Naive B cell (primary cell): ENCODE results near the gene HCN3. TPM values are rescaled to one million over a fixed set of nuclear protein-coding genes. Genes with fewer than 3 reads are reported as not detected.
"Not testable (repeated sequence)": the region's sequence is repeated elsewhere in the genome, so short reads cannot be mapped to it uniquely, and the experiment has no call there.

Experiments used
- ATAC-seq, 2 donors: fragments of 150-1000 bp; cut with Tn5 transposase; 2 replicates each; pipeline ENCODE4 v1.10.0; 2021; ENCODE audit warnings: low read depth in 2 of 2, mild to moderate bottlenecking in 2 of 2, moderate library complexity in 2 of 2
- DNase-seq: peaks from one replicate; pipeline ENCODE4 v3.0.0; 2022
- H3K27ac Mint-ChIP-seq, 6 donors: one replicate each; pipeline ENCODE4 v1.8.0; 2020 to 2022; ENCODE audit warnings: mild to moderate bottlenecking in 6 of 6, mixed read lengths in 6 of 6, moderate library complexity in 5 of 6, inconsistent platforms in 2 of 6
- H3K27me3 Mint-ChIP-seq, 3 donors: one replicate each; pipeline ENCODE4 v1.8.0; 2021 to 2022; ENCODE audit warnings: mixed read lengths in 3 of 3, mild to moderate bottlenecking in 1 of 3
- H3K36me3 Mint-ChIP-seq, 2 donors: one replicate each; pipeline ENCODE4 v1.8.0; 2020 to 2022; ENCODE audit warnings: mixed read lengths in 2 of 2, inconsistent platforms in 1 of 2, mild to moderate bottlenecking in 1 of 2
- H3K4me1 Mint-ChIP-seq, 3 donors: one replicate each; pipeline ENCODE4 v1.8.0; 2020 to 2022; ENCODE audit warnings: mixed read lengths in 3 of 3, inconsistent platforms in 1 of 3, mild to moderate bottlenecking in 1 of 3, moderate library complexity in 1 of 3
- H3K4me3 Mint-ChIP-seq, 8 donors: one replicate each; pipeline ENCODE4 v1.8.0; 2020 to 2022; ENCODE audit warnings: mild to moderate bottlenecking in 8 of 8, mixed read lengths in 8 of 8, moderate library complexity in 8 of 8, inconsistent platforms in 2 of 8
- H3K9me3 Mint-ChIP-seq, 7 donors: one replicate each; pipeline ENCODE4 v1.8.0; 2020 to 2022; ENCODE audit warnings: mixed read lengths in 7 of 7, mild to moderate bottlenecking in 5 of 7, inconsistent platforms in 2 of 7, moderate library complexity in 1 of 7
- polyA plus RNA-seq, 6 donors: library from polyadenylated mRNA; unstranded; fragments of 300-500 nt; fragmentation: Illumina TruSeq; gene quantifications; one replicate each; pipeline ENCODE4 v1.2.3, GENCODE V29; 2021; ENCODE audit warnings: low read depth in 6 of 6

HCN3 gene
- polyA plus RNA-seq, 6 donors from 2014 or later: 0.08 to 0.33 TPM; not detected in 4

DNA sequence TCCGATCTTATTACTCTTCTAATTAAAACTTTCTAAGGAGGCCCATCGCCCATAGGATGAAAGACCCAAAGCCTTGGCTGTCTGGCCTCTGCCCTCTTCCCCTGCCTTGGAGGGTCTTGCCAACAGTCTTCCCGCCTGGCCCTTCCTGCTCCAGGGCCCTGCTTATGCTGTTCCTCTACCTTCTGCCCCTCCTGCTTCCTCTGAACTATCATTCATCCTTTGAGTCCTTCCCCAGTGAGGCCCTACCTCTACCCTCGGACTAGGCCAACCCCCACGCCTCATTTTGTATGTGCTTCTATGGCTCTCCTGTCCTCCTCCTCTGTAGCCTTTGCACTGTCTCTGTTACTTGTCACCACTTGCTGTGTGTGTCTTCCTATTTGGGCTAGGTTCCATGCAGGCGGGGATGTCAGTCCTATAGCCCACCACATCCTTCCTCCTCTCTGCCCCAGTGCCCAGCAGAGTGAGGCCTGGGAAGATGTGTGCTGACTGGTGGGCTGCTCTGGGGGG lies 48.8 kb downstream of the HCN3 start:
- Mint-ChIP-seq H3K4me3 (peak overlapping the region; percentile 55 to 87 (median 72)), H3K36me3 (peaks cover 0 to 8% of the 10 kb centered on the region in 2 donors), H3K27ac (peak overlapping the region in 3 of 6 donors; percentile 24 to 35 (median 27)), H3K4me1 (peaks cover 21 to 35% (median 25%) of the 10 kb centered on the region in 3 donors), H3K27me3 (no peaks in the 10 kb centered on the region), H3K9me3 (no peaks in the 10 kb centered on the region)
- DNase-seq (no peak), ATAC-seq (no peak)

DNA sequence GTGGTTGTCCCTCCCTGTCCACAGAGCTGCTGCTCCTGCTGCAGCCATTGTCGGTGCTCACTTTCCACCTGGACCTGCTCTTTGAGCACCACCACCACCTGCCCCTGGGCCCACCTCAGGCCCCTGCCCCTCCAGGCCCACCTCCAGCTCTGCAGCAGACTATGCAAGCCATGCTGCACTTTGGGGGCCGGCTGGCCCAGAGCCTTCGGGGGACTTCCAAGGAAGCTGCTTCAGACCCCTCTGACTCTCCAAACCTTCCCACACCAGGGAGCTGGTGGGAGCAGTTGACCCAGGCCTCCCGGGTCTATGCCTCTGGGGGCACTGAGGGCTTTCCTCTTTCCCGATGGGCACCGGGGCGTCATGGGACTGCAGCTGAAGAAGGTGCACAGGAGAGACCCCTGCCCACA lies 49.4 kb downstream of the HCN3 start:
- H3K4me1 Mint-ChIP-seq: peaks cover 22 to 34% (median 24%) of the 10 kb centered on the region in 3 donors
- DNase-seq (no peak), ATAC-seq (no peak)
- peak overlapping the region in 4 of 8 donors; percentile 40 to 86 (median 63) for H3K4me3 Mint-ChIP-seq
- peaks cover 0 to 11% of the 10 kb centered on the region in 2 donors for H3K36me3 Mint-ChIP-seq
- H3K27ac Mint-ChIP-seq: peak overlapping the region in 1 of 6 donors; percentile 24
- H3K27me3 Mint-ChIP-seq: no peaks in the 10 kb centered on the region
- no peaks in the 10 kb centered on the region for H3K9me3 Mint-ChIP-seq

DNA sequence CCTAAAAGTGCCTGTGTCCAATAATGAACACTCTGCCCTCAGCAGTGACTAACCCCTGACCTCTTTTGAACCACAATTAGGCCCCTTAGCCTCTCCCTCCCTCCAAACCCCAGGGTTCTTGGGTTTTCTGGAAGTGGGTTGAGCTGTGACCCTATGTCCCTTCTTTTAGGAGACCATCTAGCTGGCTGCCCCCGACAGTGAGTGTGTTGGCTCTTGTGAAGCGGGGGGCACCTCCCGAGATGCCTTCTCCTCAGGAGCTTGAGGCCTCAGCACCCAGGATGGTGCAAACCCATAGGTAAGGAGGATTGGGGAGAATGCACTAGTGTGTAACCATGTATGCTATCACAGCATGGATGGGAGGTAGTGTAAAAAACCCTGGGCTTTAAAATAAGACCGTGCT lies 50.7 kb downstream of the HCN3 start:
- Mint-ChIP-seq H3K27me3 (no peaks in the 10 kb centered on the region), H3K4me3 (peak overlapping the region in 1 of 8 donors; percentile 80), H3K9me3 (no peaks in the 10 kb centered on the region), H3K27ac (peak overlapping the region in 3 of 6 donors; percentile 7 to 38 (median 16)), H3K36me3 (peaks cover 0 to 11% of the 10 kb centered on the region in 2 donors), H3K4me1 (peaks cover 14 to 25% (median 22%) of the 10 kb centered on the region in 3 donors)
- no peak for ATAC-seq
- no peak for DNase-seq

DNA sequence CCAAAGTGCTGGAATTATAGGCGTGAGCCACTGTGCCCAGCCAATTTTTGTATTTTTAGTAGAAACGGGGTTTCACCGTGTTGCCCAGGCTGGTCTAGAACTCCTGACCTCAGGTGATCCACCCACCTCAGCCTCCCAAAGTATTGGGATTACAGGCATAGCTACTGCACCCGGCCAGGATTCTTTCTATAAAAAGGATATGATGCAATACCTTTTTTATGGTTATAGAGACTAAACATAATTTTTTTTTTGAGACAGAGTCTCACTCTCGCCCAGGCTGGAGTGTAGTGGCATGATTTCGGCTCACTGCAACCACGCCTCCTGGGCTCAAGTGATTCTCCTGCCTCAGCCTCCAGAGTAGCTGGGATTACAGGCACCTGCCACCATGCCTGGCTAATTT lies 51.6 kb downstream of the HCN3 start:
- Mint-ChIP-seq H3K27ac (peak overlapping the region in 1 of 6 donors; percentile 85), H3K4me1 (peaks cover 12 to 25% (median 22%) of the 10 kb centered on the region in 3 donors), H3K36me3 (peaks cover 0 to 11% of the 10 kb centered on the region in 2 donors), H3K4me3 (peak overlapping the region in 1 of 8 donors; percentile 27)
- DNase-seq, H3K9me3 Mint-ChIP-seq, ATAC-seq, H3K27me3 Mint-ChIP-seq: not testable (repeated sequence)

DNA sequence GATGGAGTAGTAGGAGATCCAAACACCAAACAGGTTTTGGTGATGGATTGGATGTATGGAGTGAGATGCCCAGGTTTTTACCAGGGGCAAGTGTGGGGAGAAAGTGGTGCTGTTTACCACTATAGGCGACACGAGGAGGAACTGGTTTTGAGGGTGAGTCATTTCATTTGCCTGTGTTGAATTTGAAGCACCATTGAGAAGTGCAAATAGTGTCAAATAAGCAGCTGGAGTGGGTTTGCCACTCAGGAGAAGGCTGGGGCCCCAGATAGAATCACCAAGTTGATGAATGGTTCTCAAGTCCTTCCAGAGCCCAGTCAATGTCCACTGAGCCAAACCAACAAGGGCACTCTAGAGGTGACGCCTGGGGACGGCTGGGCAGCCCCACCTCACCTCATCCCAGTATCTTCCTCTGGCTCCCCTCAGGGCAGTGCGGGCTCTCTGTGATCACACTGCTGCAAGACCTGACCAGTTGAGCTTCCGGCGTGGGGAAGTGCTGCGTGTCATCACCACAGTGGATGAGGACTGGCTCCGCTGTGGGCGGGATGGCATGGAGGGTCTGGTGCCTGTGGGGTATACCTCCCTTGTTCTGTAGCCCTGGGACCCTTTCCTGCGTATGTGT lies 52.8 kb downstream of the HCN3 start:
- H3K27me3 Mint-ChIP-seq: no peaks in the 10 kb centered on the region
- H3K4me1 Mint-ChIP-seq: peaks cover 12 to 14% (median 14%) of the 10 kb centered on the region in 3 donors
- no peak overlapping the region for H3K4me3 Mint-ChIP-seq
- peak overlapping the region in 3 of 6 donors; percentile 18 to 70 (median 47) for H3K27ac Mint-ChIP-seq
- DNase-seq (no peak), ATAC-seq (no peak)
- H3K9me3 Mint-ChIP-seq: no peaks in the 10 kb centered on the region
- peaks cover 3 to 11% of the 10 kb centered on the region in 2 donors for H3K36me3 Mint-ChIP-seq

DNA sequence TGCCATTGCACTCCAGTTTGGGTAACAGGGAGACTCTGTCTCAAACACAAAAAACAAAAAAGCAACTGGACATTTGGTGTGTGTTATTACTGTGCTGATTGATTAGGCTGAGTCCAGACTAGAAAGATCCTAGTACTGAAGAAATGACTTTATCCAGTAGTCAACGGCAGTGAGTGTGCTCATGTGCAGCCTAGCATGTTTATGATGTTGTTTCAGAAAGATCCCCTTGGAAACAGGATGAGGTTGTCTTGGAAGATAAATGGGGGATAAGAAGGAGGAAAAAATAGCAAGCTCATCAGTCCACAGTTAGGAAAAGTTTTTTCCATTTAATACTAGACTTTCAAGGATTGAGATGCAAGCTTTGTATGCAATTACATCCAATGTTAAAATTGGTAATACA lies 57.7 kb downstream of the HCN3 start:
- Mint-ChIP-seq H3K27ac (no peak overlapping the region), H3K36me3 (peaks cover 9 to 41% of the 10 kb centered on the region in 2 donors), H3K9me3 (no peaks in the 10 kb centered on the region), H3K4me1 (peaks cover 3 to 12% (median 8%) of the 10 kb centered on the region in 3 donors), H3K4me3 (no peak overlapping the region), H3K27me3 (no peaks in the 10 kb centered on the region)
- DNase-seq (no peak), ATAC-seq (no peak)

Other genes with a start within 250 kb of the HCN3 start
- not detected for gene DCST2, start 243.7 kb upstream of the HCN3 start, polyA plus RNA-seq
- gene DCST1, start 243.6 kb upstream of the HCN3 start, polyA plus RNA-seq: not detected
- gene ADAM15, start 226.1 kb upstream of the HCN3 start, polyA plus RNA-seq: 1 to 10 TPM; 2.8 to 8.8 (median 7.0) TPM
- gene EFNA4, start 213.7 kb upstream of the HCN3 start, polyA plus RNA-seq: 1 to 10 TPM in 5 of 6 donors, not detected in 1; 2.6 to 6.0 (median 3.3) TPM
- gene EFNA3, start 198.6 kb upstream of the HCN3 start, polyA plus RNA-seq: 1 to 10 TPM in 3 of 6 donors, under 1 TPM in 2, not detected in 1; 0.54 to 2.9 (median 2.1) TPM
- under 1 TPM in 3 of 6 donors, not detected in 3; 0.18 to 0.82 (median 0.56) TPM for gene EFNA1, start 149.6 kb upstream of the HCN3 start, polyA plus RNA-seq
- gene SLC50A1, start 141.6 kb upstream of the HCN3 start, polyA plus RNA-seq: 100 to 1,000 TPM; 152 to 273 (median 201) TPM
- gene DPM3, start 136.9 kb upstream of the HCN3 start, polyA plus RNA-seq: 100 to 1,000 TPM in 1 of 6 donors, 10 to 100 TPM in 5; 77.4 to 100 (median 90.5) TPM
- 100 to 1,000 TPM; 340 to 379 (median 354) TPM for gene KRTCAP2, start 104.2 kb upstream of the HCN3 start, polyA plus RNA-seq
- gene TRIM46, start 103.6 kb upstream of the HCN3 start, polyA plus RNA-seq: under 1 TPM in 2 of 6 donors, not detected in 4; 0.13 to 0.35 TPM
- gene THBS3, start 69.6 kb upstream of the HCN3 start, polyA plus RNA-seq: 1 to 10 TPM; 1.1 to 3.9 (median 2.2) TPM
- 10 to 100 TPM; 35.5 to 49.1 (median 42.0) TPM for gene MTX1, start 68.8 kb upstream of the HCN3 start, polyA plus RNA-seq
- 1 to 10 TPM in 3 of 6 donors, under 1 TPM in 3; 0.54 to 1.7 (median 1.2) TPM for gene ENTREP3, start 22.0 kb upstream of the HCN3 start, polyA plus RNA-seq
- 100 to 1,000 TPM; 100 to 142 (median 125) TPM for gene SCAMP3, start 15.1 kb upstream of the HCN3 start, polyA plus RNA-seq
- 10 to 100 TPM; 11.6 to 28.2 (median 18.1) TPM for gene CLK2, start 4.0 kb upstream of the HCN3 start, polyA plus RNA-seq
- not detected for gene PKLR, start 24.0 kb downstream of the HCN3 start, polyA plus RNA-seq
- gene FDPS, start 31.4 kb downstream of the HCN3 start, polyA plus RNA-seq: 100 to 1,000 TPM in 5 of 6 donors, 10 to 100 TPM in 1; 99.4 to 187 (median 117) TPM
- 1 to 10 TPM in 5 of 6 donors, not detected in 1; 3.4 to 6.5 (median 5.0) TPM for gene RUSC1, start 43.4 kb downstream of the HCN3 start, polyA plus RNA-seq